Esophagus muscularis mucosa (tissue), 4 donors: Measurements from ENCODE around the gene HOOK2. TPM values are rescaled to one million over a fixed set of nuclear protein-coding genes. Genes with fewer than 3 reads are reported as not detected.

Experiments
- DNase-seq: peaks from one replicate; pipeline ENCODE4 v3.0.0-alpha.2; 2017; ENCODE audit errors: extremely low spot score
- H3K27ac ChIP-seq, 4 donors: fragments of 200-600 bp; sonication (generic); replicated peaks in 1 of 4; 1 replicate in 3 of 4; 2 replicates in 1 of 4; pipeline ENCODE4 v1.5.1; 2016 to 2019; ENCODE audit warnings: mild to moderate bottlenecking in 1 of 4
- H3K27me3 ChIP-seq, 4 donors: fragments of 200-600 bp; sonication (generic); one replicate each; pipeline versions ENCODE4 v1.5.1 to v1.6.0; 2016 to 2019
- H3K36me3 ChIP-seq, 4 donors: fragments of 200-600 bp; sonication (generic); one replicate each; pipeline ENCODE4 v1.5.1; 2016 to 2019
- H3K4me1 ChIP-seq, 4 donors: fragments of 200-600 bp; sonication (generic); one replicate each; pipeline ENCODE4 v1.5.1; 2016 to 2019
- H3K4me3 ChIP-seq, 4 donors: fragments of 200-600 bp; sonication (generic); 1 replicate in 2 of 4; 2 replicates in 2 of 4; pipeline ENCODE4 v1.5.1; 2016 to 2019; ENCODE audit warnings: mild to moderate bottlenecking in 4 of 4, moderate library complexity in 1 of 4
- H3K9me3 ChIP-seq, 4 donors: fragments of 200-600 bp; sonication (generic); 1 replicate in 3 of 4; 2 replicates in 1 of 4; pipeline ENCODE4 v1.5.1; 2016 to 2019
- EP300 ChIP-seq: sonication (generic); formaldehyde crosslinking; IDR thresholded peaks from one replicate; pipeline ENCODE4 v1.6.1; 2017; ENCODE audit warnings: antibody characterized with exemption
- POLR2A ChIP-seq: fragments of 450-650 bp; IDR thresholded peaks from one replicate; pipeline ENCODE4 v1.6.1; 2017; ENCODE audit warnings: antibody characterized with exemption, moderate library complexity, mild to moderate bottlenecking, low read depth
- POLR2AphosphoS5 ChIP-seq, 2 donors: sonication (generic); formaldehyde crosslinking; IDR thresholded peaks; one replicate each; pipeline ENCODE4 v1.6.1; 2017; ENCODE audit warnings: antibody characterized with exemption in 2 of 2
- WGBS: methylation state at CpG from one replicate; pipeline ENCODE4 v1.1.5; 2018; 5-methylcytosine and 5-hydroxymethylcytosine counted together
- intact Hi-C: fragments of 100-400 bp; cut with DNase I; formaldehyde crosslinking; loops from one replicate; pipeline ENCODE4 v1.15.1; 2023
- total RNA-seq, 4 donors: library from RNA; depleted of rRNA; stranded (reverse); fragments of >200 nt; gene quantifications; one replicate each; pipeline versions ENCODE4 v1.1.0 to v1.2.1, GENCODE V29; 2016
- TF ChIP-seq, protein P1 (sequence below), 3 experiments: fragments of 200-600 bp in 2 of 3; fragments of 450-650 bp in 1 of 3; sonication (generic) in 2 of 3; IDR thresholded peaks; one replicate each; pipeline ENCODE4 v1.5.1; 2017 to 2019; ENCODE audit warnings: antibody characterized with exemption in 3 of 3, mild to moderate bottlenecking in 2 of 3, moderate library complexity in 1 of 3

The HOOK2 gene
- total RNA-seq, 4 donors from 2014 or later = 7.1 to 17.0 (median 12.6) TPM

- DNase-seq = no peak
- Histone ChIP-seq H3K4me3 (no peak overlapping the region), H3K4me1 (peaks cover 0 to 3% (median 0%) of the 10 kb centered on the region in 4 donors), H3K9me3 (peaks cover 0 to 9% (median 3%) of the 10 kb centered on the region in 4 donors), H3K27me3 (peaks cover 0 to 23% (median 0%) of the 10 kb centered on the region in 4 donors), H3K36me3 (peaks cover 38 to 82% (median 70%) of the 10 kb centered on the region in 4 donors), H3K27ac (no peak overlapping the region)
- intact Hi-C loops = no loop called here
- TF ChIP-seq POLR2AphosphoS5 (IDR thresholded peaks at IDR 0.05) = no peak
- no peak for TF ChIP-seq POLR2A
- TF ChIP-seq EP300 = no peak
- TF ChIP-seq, protein P1, sequence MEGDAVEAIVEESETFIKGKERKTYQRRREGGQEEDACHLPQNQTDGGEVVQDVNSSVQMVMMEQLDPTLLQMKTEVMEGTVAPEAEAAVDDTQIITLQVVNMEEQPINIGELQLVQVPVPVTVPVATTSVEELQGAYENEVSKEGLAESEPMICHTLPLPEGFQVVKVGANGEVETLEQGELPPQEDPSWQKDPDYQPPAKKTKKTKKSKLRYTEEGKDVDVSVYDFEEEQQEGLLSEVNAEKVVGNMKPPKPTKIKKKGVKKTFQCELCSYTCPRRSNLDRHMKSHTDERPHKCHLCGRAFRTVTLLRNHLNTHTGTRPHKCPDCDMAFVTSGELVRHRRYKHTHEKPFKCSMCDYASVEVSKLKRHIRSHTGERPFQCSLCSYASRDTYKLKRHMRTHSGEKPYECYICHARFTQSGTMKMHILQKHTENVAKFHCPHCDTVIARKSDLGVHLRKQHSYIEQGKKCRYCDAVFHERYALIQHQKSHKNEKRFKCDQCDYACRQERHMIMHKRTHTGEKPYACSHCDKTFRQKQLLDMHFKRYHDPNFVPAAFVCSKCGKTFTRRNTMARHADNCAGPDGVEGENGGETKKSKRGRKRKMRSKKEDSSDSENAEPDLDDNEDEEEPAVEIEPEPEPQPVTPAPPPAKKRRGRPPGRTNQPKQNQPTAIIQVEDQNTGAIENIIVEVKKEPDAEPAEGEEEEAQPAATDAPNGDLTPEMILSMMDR (IDR thresholded peaks at IDR 0.05) = no peak
- WGBS = 85% methylated on average over 7 of the region's 22 CpGs
These were observed 30.0 kb downstream of the HOOK2 start for GRCh38 chr19:12745166-12745897.

GRCh38 chr19:12737835-12738351 is 37.5 kb downstream of the HOOK2 start:
- intact Hi-C loops = no loop called here
- Histone ChIP-seq H3K27ac (peak overlapping the region; percentile 84 to 87 (median 84)), H3K4me1 (peaks cover 26 to 43% (median 36%) of the 10 kb centered on the region in 4 donors), H3K4me3 (peak overlapping the region; percentile 68 to 73 (median 69)), H3K36me3 (peaks cover 4 to 46% (median 42%) of the 10 kb centered on the region in 4 donors), H3K9me3 (no peaks in the 10 kb centered on the region), H3K27me3 (no peaks in the 10 kb centered on the region)
- no peak for DNase-seq
- TF ChIP-seq POLR2A (no peak), EP300 (no peak), POLR2AphosphoS5 (IDR thresholded peaks at IDR 0.05) (no peak)
- TF ChIP-seq, protein P1 (IDR thresholded peaks at IDR 0.05) = no peak
- 10% methylated on average over 13 of the region's 13 CpGs for WGBS

DNA sequence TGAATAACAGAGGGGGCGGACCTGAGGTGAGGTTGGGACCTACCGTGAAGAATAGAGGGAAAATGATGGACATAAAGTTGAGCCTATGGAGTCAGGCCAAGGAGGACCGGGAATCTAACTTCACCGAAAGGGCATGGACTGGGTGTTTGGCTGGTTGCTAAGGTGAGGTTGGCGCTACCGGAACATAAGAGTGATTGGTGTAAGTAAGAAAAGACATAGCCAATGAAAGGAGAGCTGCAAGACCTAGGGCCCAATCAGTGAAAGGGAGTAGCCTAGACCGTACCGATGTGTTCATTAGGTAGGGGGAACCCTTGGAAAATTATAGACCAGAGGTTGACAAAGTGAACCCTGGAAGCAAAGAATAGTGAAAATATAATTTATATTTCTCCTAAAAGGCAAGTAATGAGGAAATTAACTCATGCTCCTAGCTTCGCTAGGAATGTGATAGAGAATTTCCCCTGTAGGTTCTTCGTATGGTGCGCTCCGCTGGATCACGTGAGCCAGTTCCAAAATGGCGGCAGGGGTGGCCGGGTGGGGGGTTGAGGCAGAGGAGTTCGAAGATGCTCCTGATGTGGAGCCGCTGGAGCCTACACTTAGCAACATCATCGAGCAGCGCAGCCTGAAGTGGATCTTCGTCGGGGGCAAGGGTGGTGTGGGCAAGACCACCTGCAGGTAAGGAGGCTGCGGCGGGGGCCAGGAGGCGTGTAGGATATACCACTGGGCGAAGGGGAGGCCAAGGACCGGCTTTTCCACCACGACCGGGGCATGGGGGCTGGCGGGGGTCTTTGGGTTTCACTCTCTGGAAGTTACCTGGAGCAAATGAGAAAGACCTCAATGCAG is 38.1 kb downstream of the HOOK2 start, which contains the start of gene GET3:
Gene GET3 (plus strand): TSS at position 503 of the 840 bp plus-strand sequence. CDS start 9 bp downstream, at position 512.
- no peaks in the 10 kb centered on the region for H3K27me3 ChIP-seq
- H3K27ac ChIP-seq = peak within 1 kb of the TSS; percentile 84 to 87 (median 84)
- TF ChIP-seq POLR2A (no peak), POLR2AphosphoS5 (IDR thresholded peaks at IDR 0.05) (peak; percentile 65 to 68), EP300 (no peak)
- TF ChIP-seq, protein P1 (IDR thresholded peaks at IDR 0.05) = peak in 2 of 3 experiments; percentile 6 to 8
- DNase-seq = peak; percentile 99
- intact Hi-C loops = no loop called here
- peaks cover 33 to 49% (median 43%) of the 10 kb centered on the region in 4 donors for H3K4me1 ChIP-seq
- WGBS = under 1% methylated on average over 28 of the region's 29 CpGs
- H3K9me3 ChIP-seq = no peaks in the 10 kb centered on the region
- peak within 1 kb of the TSS; percentile 68 to 73 (median 69) for H3K4me3 ChIP-seq
- peaks cover 4 to 41% (median 36%) of the 10 kb centered on the region in 4 donors for H3K36me3 ChIP-seq

DNA sequence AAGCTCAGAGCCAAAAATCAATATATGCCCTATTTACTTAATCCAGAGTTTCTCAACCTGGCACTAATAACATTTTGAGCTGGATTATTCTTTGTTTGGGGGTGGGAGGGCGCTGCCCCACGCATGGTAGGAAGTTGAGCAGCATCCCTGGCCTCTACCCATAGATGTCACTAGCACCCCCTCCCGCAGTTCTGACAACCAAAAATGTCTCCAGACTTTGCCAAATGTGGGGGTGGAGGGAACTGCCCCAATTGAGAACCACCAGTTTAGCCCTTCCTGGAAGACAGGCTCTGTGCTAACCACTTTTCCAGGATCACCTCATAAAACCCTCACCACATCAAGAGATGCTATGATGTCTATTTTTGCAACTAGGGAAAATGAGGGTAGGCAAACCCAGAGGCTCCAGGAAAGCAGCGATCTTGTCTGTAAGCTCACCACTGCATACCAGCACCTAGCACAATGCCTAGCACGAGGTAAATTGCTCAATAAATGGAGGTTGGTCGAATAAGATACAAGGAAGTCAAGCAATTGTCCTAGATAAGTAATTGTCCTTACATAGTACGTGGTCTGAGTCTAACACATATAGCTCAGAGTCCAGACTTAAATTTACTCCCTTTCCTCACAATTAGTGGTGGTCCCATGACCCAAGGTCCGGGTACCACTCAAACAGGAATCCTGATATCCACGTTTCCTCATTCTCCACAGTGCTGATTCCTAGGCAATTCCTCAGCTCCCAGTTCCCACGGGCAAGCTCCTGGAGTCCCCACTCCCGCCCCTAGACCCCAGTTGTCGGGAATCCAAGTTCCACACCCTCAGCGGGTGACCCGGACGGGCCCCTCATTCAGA is 41.8 kb downstream of the HOOK2 start:
- WGBS = 3% methylated on average over 12 of the region's 15 CpGs
- peak overlapping the region; percentile 89 to 95 (median 92) for H3K27ac ChIP-seq
- TF ChIP-seq POLR2A (no peak), POLR2AphosphoS5 (IDR thresholded peaks at IDR 0.05) (no peak)
- TF ChIP-seq, protein P1 (IDR thresholded peaks at IDR 0.05) = peak in 1 of 3 experiments; percentile 7
- peaks cover 40 to 62% (median 55%) of the 10 kb centered on the region in 4 donors for H3K4me1 ChIP-seq
- peaks cover 25 to 38% (median 35%) of the 10 kb centered on the region in 4 donors for H3K36me3 ChIP-seq
- H3K9me3 ChIP-seq = no peaks in the 10 kb centered on the region
- peak overlapping the region; percentile 76 to 91 (median 90) for H3K4me3 ChIP-seq
- DNase-seq = no peak
- intact Hi-C loops = no loop called here
- no peaks in the 10 kb centered on the region for H3K27me3 ChIP-seq
